ENCODE data around the gene CFAP92. TPM values are rescaled to one million over a fixed set of nuclear protein-coding genes. Genes with fewer than 3 reads are reported as not detected.
A peak's percentile ranks its signal among the peaks of the same experiment; 100 is the strongest.

Gene CFAP92
- total RNA-seq, 1 donor from 2014 or later: 2.7 TPM

GRCh38 chr3:128879125-128879969, 114.5 kb downstream of the CFAP92 start, which contains the start of gene ACAD9:
Gene ACAD9, plus strand, starts transcription at chr3:128879620. Its CDS starts 72 bp downstream, at chr3:128879692.
- H3K36me3 Mint-ChIP-seq (ENCODE audit: insufficient read depth): peaks cover 7% of the 10 kb centered on the region
- H3K9me3 Mint-ChIP-seq (ENCODE audit: low read depth): no peaks in the 10 kb centered on the region
- H3K4me3 Mint-ChIP-seq (ENCODE audit: low read depth): peak within 1 kb of the TSS; percentile 83
- TF ChIP-seq, protein P1, sequence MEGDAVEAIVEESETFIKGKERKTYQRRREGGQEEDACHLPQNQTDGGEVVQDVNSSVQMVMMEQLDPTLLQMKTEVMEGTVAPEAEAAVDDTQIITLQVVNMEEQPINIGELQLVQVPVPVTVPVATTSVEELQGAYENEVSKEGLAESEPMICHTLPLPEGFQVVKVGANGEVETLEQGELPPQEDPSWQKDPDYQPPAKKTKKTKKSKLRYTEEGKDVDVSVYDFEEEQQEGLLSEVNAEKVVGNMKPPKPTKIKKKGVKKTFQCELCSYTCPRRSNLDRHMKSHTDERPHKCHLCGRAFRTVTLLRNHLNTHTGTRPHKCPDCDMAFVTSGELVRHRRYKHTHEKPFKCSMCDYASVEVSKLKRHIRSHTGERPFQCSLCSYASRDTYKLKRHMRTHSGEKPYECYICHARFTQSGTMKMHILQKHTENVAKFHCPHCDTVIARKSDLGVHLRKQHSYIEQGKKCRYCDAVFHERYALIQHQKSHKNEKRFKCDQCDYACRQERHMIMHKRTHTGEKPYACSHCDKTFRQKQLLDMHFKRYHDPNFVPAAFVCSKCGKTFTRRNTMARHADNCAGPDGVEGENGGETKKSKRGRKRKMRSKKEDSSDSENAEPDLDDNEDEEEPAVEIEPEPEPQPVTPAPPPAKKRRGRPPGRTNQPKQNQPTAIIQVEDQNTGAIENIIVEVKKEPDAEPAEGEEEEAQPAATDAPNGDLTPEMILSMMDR (IDR thresholded peaks at IDR 0.05; ENCODE audit: unreplicated experiment): no peak
- H3K4me1 Mint-ChIP-seq (ENCODE audit: low read depth): peaks cover 41% of the 10 kb centered on the region
- peak within 1 kb of the TSS; percentile 98 for H3K27ac Mint-ChIP-seq
- peak; percentile 98 for DNase-seq (ENCODE audit: low spot score, unreplicated experiment)
- peaks cover 7% of the 10 kb centered on the region for H3K27me3 Mint-ChIP-seq

GRCh38 chr3:128878556-128879124, 115.2 kb downstream of the CFAP92 start:
- Mint-ChIP-seq H3K27ac (peak overlapping the region; percentile 98), H3K36me3 (ENCODE audit: insufficient read depth) (peaks cover 3% of the 10 kb centered on the region), H3K4me1 (ENCODE audit: low read depth) (peaks cover 41% of the 10 kb centered on the region), H3K4me3 (ENCODE audit: low read depth) (peak overlapping the region; percentile 83), H3K27me3 (peaks cover 12% of the 10 kb centered on the region), H3K9me3 (ENCODE audit: low read depth) (no peaks in the 10 kb centered on the region)
- TF ChIP-seq, protein P1 (IDR thresholded peaks at IDR 0.05; ENCODE audit: unreplicated experiment): no peak
- no peak for DNase-seq (ENCODE audit: low spot score, unreplicated experiment)

DNA sequence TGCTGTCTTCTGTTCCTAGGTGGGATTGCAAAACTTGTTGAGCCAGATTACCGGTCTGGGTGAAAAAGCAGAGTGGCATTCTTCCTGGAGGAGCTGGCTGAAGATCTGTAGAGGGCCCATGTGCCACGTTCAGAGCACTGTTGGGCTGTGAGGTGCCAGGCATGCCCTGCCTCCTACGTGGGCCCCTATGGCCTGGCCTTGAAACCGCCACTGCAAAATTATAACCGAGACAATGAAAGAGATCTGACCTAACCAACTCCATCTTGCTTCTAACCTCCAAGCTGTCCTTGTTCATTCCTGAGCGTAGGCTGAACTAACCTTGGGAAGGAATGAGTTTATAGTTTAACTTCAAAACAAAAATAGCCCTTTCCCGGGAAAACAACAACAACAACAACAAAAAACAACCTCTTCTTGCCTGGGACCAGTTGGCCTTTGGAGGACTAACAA, 115.8 kb downstream of the CFAP92 start:
- peaks cover 15% of the 10 kb centered on the region for H3K27me3 Mint-ChIP-seq
- no peaks in the 10 kb centered on the region for H3K9me3 Mint-ChIP-seq (ENCODE audit: low read depth)
- H3K36me3 Mint-ChIP-seq (ENCODE audit: insufficient read depth): peaks cover 3% of the 10 kb centered on the region
- DNase-seq (ENCODE audit: low spot score, unreplicated experiment): no peak
- H3K27ac Mint-ChIP-seq: peak overlapping the region; percentile 79
- peak overlapping the region; percentile 83 for H3K4me3 Mint-ChIP-seq (ENCODE audit: low read depth)
- TF ChIP-seq, protein P1 (IDR thresholded peaks at IDR 0.05; ENCODE audit: unreplicated experiment): no peak
- H3K4me1 Mint-ChIP-seq (ENCODE audit: low read depth): peaks cover 41% of the 10 kb centered on the region

DNA sequence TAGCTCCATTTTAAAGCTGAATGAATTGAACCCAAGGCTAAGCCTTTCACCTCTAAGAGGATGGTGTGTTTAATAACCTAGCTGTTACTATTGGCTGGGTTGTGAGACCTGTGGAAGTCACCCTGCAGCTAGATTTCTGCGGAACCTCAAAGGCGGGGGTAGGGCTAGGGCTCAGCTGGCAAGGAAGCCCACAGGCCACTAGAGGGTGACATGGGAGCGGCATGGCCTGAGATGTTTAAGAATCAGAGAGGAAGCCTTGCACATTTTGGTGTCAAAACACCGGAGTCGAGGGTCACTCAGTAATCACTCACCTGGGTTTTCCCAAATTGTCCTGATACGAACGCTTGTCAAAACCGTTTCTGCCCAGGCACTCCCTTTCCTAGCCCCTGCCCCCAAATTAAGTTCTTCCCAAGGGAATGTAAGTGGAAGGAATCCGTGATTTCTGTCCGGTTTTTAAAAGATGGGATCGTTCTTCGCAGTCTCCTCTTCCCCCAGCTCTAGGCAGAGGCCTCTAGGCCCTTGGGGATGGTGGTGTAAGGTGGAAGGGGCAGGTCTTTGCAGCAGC, 118.2 kb downstream of the CFAP92 start:
- peaks cover 15% of the 10 kb centered on the region for H3K27me3 Mint-ChIP-seq
- H3K4me1 Mint-ChIP-seq (ENCODE audit: low read depth): peaks cover 22% of the 10 kb centered on the region
- no peaks in the 10 kb centered on the region for H3K9me3 Mint-ChIP-seq (ENCODE audit: low read depth)
- DNase-seq (ENCODE audit: low spot score, unreplicated experiment): peak; percentile 26
- no peaks in the 10 kb centered on the region for H3K36me3 Mint-ChIP-seq (ENCODE audit: insufficient read depth)
- no peak overlapping the region for H3K27ac Mint-ChIP-seq
- TF ChIP-seq, protein P1 (IDR thresholded peaks at IDR 0.05; ENCODE audit: unreplicated experiment): peak; percentile 62
- no peak overlapping the region for H3K4me3 Mint-ChIP-seq (ENCODE audit: low read depth)

GRCh38 chr3:128874481-128875180, 119.2 kb downstream of the CFAP92 start:
- no peak overlapping the region for H3K27ac Mint-ChIP-seq
- no peaks in the 10 kb centered on the region for H3K36me3 Mint-ChIP-seq (ENCODE audit: insufficient read depth)
- no peak for DNase-seq (ENCODE audit: low spot score, unreplicated experiment)
- no peak overlapping the region for H3K4me3 Mint-ChIP-seq (ENCODE audit: low read depth)
- peaks cover 14% of the 10 kb centered on the region for H3K4me1 Mint-ChIP-seq (ENCODE audit: low read depth)
- H3K27me3 Mint-ChIP-seq: peaks cover 15% of the 10 kb centered on the region
- H3K9me3 Mint-ChIP-seq (ENCODE audit: low read depth): no peaks in the 10 kb centered on the region
- TF ChIP-seq, protein P1 (IDR thresholded peaks at IDR 0.05; ENCODE audit: unreplicated experiment): no peak
